Right ventricle myocardium inferior (tissue), 1 donor: Measurements from ENCODE around the gene CTH. TPM values are rescaled to one million over a fixed set of nuclear protein-coding genes. Genes with fewer than 3 reads are reported as not detected.
A peak's percentile ranks its signal among the peaks of the same experiment; 100 is the strongest.
"Not testable (repeated sequence)": the region's sequence is repeated elsewhere in the genome, so short reads cannot be mapped to it uniquely, and the experiment has no call there.

Experiments used
- ATAC-seq: fragments of 200-7000 bp; cut with Tn5 transposase; one replicate; pipeline ENCODE4 v1.9.1; 2020; ENCODE audit warnings: mild to moderate bottlenecking, moderate library complexity
- DNase-seq: peaks from one replicate; pipeline ENCODE4 v3.0.0; 2021; ENCODE audit errors: missing footprints
- intact Hi-C: fragments of 100-400 bp; cut with DNase I; formaldehyde crosslinking; loops from one replicate; pipeline ENCODE4 v1.11.0; 2022
- long read RNA-seq: library from polyadenylated mRNA; unstranded; transcript quantifications from one replicate; pipeline ENCODE4 v2.0.0, GENCODE V29; 2021
- total RNA-seq: library from RNA; stranded (reverse); fragmentation: NEBNext Ultra II Directional; extraction: Animal tissue kit (Norgen Biotek cat#: 25700); gene quantifications from one replicate; pipeline ENCODE4 v1.2.1, GENCODE V29; 2021
- donor health status: DM: no; HTN: yes; CAD: no; lungs with severe emphysema.

The CTH gene
- total RNA-seq = 0.60 TPM
- long read RNA-seq = 0 reads

- peak; percentile 100 for ATAC-seq
- DNase-seq = peak; percentile 98
- intact Hi-C loops = loop anchor here (2.0 to 10.0 kb wide), 2 partner anchors 56 to 206 kb away; partner anchors contain the start of genes ANKRD13C and LRRC40
Measured at GRCh38 chr1:70410604-70411359, at the start of gene CTH. Gene CTH (plus strand): TSS chr1:70411268. CDS start chr1:70411416, 148 bp downstream.

GRCh38 chr1:70361727-70362398 lies 49.2 kb upstream of the CTH start:
- intact Hi-C loops = no loop called here
- DNase-seq = no peak
- ATAC-seq = no peak

- ATAC-seq (no peak), DNase-seq (no peak)
- intact Hi-C loops = no loop called here
Measured at GRCh38 chr1:70364439-70364838, 46.6 kb upstream of the CTH start.

- intact Hi-C loops, ATAC-seq, DNase-seq: not testable (repeated sequence)
Measured at GRCh38 chr1:70366425-70366952, 44.6 kb upstream of the CTH start.

- intact Hi-C loops, ATAC-seq, DNase-seq: not testable (repeated sequence)
Measured at GRCh38 chr1:70366997-70367396, 44.1 kb upstream of the CTH start.

GRCh38 chr1:70367397-70367796 lies 43.7 kb upstream of the CTH start:
- intact Hi-C loops, ATAC-seq, DNase-seq: not testable (repeated sequence)

GRCh38 chr1:70371586-70371985 lies 39.5 kb upstream of the CTH start:
- intact Hi-C loops, ATAC-seq, DNase-seq: not testable (repeated sequence)

- intact Hi-C loops = no loop called here
- ATAC-seq (no peak), DNase-seq (no peak)
Measured at GRCh38 chr1:70372426-70372825, 38.6 kb upstream of the CTH start.

- DNase-seq, intact Hi-C loops, ATAC-seq: not testable (repeated sequence)
Measured at GRCh38 chr1:70373580-70373979, 37.5 kb upstream of the CTH start.

- ATAC-seq (no peak), DNase-seq (no peak)
- intact Hi-C loops = no loop called here
Measured at GRCh38 chr1:70376196-70376595, 34.9 kb upstream of the CTH start.

GRCh38 chr1:70382682-70383081 lies 28.4 kb upstream of the CTH start:
- intact Hi-C loops = no loop called here
- ATAC-seq (no peak), DNase-seq (no peak)

GRCh38 chr1:70383483-70383882 lies 27.6 kb upstream of the CTH start:
- no peak for ATAC-seq
- intact Hi-C loops = no loop called here

GRCh38 chr1:70384542-70384941 lies 26.5 kb upstream of the CTH start:
- intact Hi-C loops = no loop called here
- DNase-seq (no peak), ATAC-seq (no peak)

More at GRCh38 chr1:70383483-70383882, 27.6 kb upstream of the CTH start:
- no peak for DNase-seq

GRCh38 chr1:70385477-70385876 lies 25.6 kb upstream of the CTH start:
- no peak for DNase-seq
- no peak for ATAC-seq
- intact Hi-C loops = no loop called here

GRCh38 chr1:70386121-70386520 lies 24.9 kb upstream of the CTH start:
- intact Hi-C loops = no loop called here
- no peak for DNase-seq

GRCh38 chr1:70387507-70387906 lies 23.6 kb upstream of the CTH start:
- no peak for ATAC-seq
- DNase-seq = no peak
- intact Hi-C loops = no loop called here

More at GRCh38 chr1:70386121-70386520, 24.9 kb upstream of the CTH start:
- ATAC-seq = no peak

GRCh38 chr1:70392626-70393025 lies 18.4 kb upstream of the CTH start:
- no peak for DNase-seq
- intact Hi-C loops = no loop called here
- ATAC-seq = no peak

GRCh38 chr1:70396607-70397006 lies 14.5 kb upstream of the CTH start:
- no peak for DNase-seq
- intact Hi-C loops = no loop called here
- ATAC-seq = no peak

GRCh38 chr1:70397013-70397412 lies 14.1 kb upstream of the CTH start:
- ATAC-seq = no peak
- DNase-seq = no peak
- intact Hi-C loops = no loop called here

- no peak for ATAC-seq
- intact Hi-C loops = no loop called here
- DNase-seq = no peak
Measured at GRCh38 chr1:70400335-70400734, 10.7 kb upstream of the CTH start.
